ENCODE measurements around the gene ADCYAP1R1.
A peak's percentile ranks its signal among the peaks of the same experiment; 100 is the strongest.
"Not testable (repeated sequence)": the region's sequence is repeated elsewhere in the genome, so short reads cannot be mapped to it uniquely, and the experiment has no call there.

The ADCYAP1R1 gene

GRCh38 chr7:31134246-31135188 lies 82.4 kb downstream of the ADCYAP1R1 start:
- DNase-seq (ENCODE audit: low read depth in 2 of 2): peak; percentile 25 to 30

GRCh38 chr7:31137234-31137633 lies 85.1 kb downstream of the ADCYAP1R1 start:
- DNase-seq (ENCODE audit: low read depth in 2 of 2): no peak

GRCh38 chr7:31145339-31145738 lies 93.2 kb downstream of the ADCYAP1R1 start:
- DNase-seq (ENCODE audit: low read depth in 2 of 2): no peak

GRCh38 chr7:31146030-31146429 lies 93.9 kb downstream of the ADCYAP1R1 start:
- no peak for DNase-seq (ENCODE audit: low read depth in 2 of 2)

GRCh38 chr7:31146538-31146937 lies 94.4 kb downstream of the ADCYAP1R1 start:
- DNase-seq (ENCODE audit: low read depth in 2 of 2): no peak

- DNase-seq (ENCODE audit: low read depth in 2 of 2): no peak
Observed at GRCh38 chr7:31151849-31152248, 99.7 kb downstream of the ADCYAP1R1 start.

- DNase-seq (ENCODE audit: low read depth in 2 of 2): not testable (repeated sequence)
Observed at GRCh38 chr7:31153318-31153717, 101.2 kb downstream of the ADCYAP1R1 start.

GRCh38 chr7:31160941-31161340 lies 108.8 kb downstream of the ADCYAP1R1 start:
- no peak for DNase-seq (ENCODE audit: low read depth in 2 of 2)

All from stimulated activated CD4-positive, alpha-beta T cell treated with anti-CD3 and anti-CD28 coated beads, Interleukin-1b, Interleukin-23, amount 100 ng/mL, for 4 hours (primary cell).